ENCODE data around the gene AP3S2. TPM values are rescaled to one million over a fixed set of nuclear protein-coding genes. Genes with fewer than 3 reads are reported as not detected.
A peak's percentile ranks its signal among the peaks of the same experiment; 100 is the strongest.

The AP3S2 gene
- total and polyA plus RNA-seq, 4 experiments from 2014 or later: 34.1 to 37.3 (median 35.4) TPM

DNA sequence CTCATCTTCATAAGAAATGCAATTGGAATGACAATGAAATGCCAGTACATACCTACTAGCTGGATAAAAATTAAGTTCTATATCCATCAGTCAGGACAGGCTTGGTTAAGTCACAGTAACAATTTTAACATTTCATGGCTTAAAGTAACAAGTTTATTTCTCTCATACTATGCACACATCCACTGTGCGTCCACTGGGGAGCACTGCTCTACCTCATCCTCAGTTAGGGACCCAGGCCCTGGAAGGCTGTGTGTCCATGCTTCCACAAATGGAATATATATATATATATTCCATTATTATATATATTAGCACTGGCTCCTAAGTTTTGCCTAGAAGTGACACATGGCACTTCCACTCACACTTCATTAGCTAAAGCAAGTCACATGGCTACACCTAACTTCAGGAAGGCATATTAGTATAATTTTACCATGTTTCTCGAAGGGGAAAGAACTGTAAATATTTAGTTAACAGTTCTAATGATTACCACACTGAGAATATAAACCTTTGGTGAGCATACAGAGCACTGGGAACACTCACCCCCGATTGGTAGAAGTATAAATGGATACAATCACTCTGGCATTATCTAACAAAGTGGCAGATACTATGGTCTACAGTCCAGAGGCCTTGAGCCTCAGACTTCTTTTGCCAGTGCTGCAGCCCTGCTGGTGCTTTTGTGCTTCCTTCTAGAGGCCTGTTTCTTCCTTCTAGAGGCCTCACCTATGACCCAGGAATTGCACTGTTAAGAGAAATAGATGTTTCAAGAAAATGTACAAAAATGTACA is 28.6 kb downstream of the AP3S2 start:
- H3K9me3 ChIP-seq (ENCODE audit: control insufficient read depth in 1 of 2, low read length in 2 of 2): no peaks in the 10 kb centered on the region
- H3K4me3 ChIP-seq (ENCODE audit: low read length in 2 of 2): no peak overlapping the region
- no peaks in the 10 kb centered on the region for H3K4me1 ChIP-seq (ENCODE audit: insufficient read depth, low read length)
- H3K9me3 Mint-ChIP-seq: no peaks in the 10 kb centered on the region
- H3K4me1 Mint-ChIP-seq: peaks cover 0 to 3% (median 1%) of the 10 kb centered on the region in 4 donors
- peaks cover 27 to 30% of the 10 kb centered on the region in 2 donors for H3K36me3 Mint-ChIP-seq
- no peak overlapping the region for H3K4me3 Mint-ChIP-seq
- no peak overlapping the region for H3K27ac Mint-ChIP-seq
- CTCF ChIA-PET (ENCODE audit: partially characterized antibody): interaction anchor here (4.1 kb wide), 1 partner anchor 11 kb away, joined by 48 read pairs; no protein-coding TSS in a partner anchor
- H3K36me3 ChIP-seq (ENCODE audit: insufficient read depth, low read length): peaks cover 27% of the 10 kb centered on the region
- H3K27me3 ChIP-seq (ENCODE audit: insufficient read depth, low read length): no peaks in the 10 kb centered on the region
- no peaks in the 10 kb centered on the region for H3K27me3 Mint-ChIP-seq
- intact Hi-C loops (cut with micrococcal nuclease): no loop called here
- no peak for DNase-seq
- H3K27ac ChIP-seq (ENCODE audit: low read depth, low read length): no peak overlapping the region
- POLR2A ChIA-PET (ENCODE audit: partially characterized antibody): interaction anchor here (0.6 kb wide), 1 partner anchor 42 kb away, joined by 3 read pairs; no protein-coding TSS in a partner anchor

DNA sequence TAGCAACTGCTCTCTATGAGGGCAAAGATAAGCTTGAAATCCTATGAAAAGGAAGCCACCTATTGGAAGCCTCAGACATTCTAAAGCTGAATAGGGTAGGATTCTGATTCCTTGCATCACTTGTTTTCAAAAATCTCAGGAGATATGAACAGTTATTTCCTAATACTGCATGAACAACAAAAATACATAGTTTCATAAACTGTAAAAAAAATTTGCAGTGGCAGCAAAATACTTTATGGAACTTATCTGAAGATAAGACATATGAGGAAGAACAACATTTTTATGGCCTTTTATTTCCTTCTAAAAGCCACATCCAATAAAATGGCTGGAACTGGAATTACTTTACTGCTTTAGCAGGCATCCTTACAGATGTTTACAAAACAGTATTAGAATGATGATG is 29.9 kb downstream of the AP3S2 start:
- POLR2A ChIA-PET (ENCODE audit: partially characterized antibody): interaction anchor here (0.7 kb wide), 1 partner anchor 15 kb away, joined by 4 read pairs; no protein-coding TSS in a partner anchor
- no peak overlapping the region for H3K27ac Mint-ChIP-seq
- no peak overlapping the region for H3K4me3 Mint-ChIP-seq

DNA sequence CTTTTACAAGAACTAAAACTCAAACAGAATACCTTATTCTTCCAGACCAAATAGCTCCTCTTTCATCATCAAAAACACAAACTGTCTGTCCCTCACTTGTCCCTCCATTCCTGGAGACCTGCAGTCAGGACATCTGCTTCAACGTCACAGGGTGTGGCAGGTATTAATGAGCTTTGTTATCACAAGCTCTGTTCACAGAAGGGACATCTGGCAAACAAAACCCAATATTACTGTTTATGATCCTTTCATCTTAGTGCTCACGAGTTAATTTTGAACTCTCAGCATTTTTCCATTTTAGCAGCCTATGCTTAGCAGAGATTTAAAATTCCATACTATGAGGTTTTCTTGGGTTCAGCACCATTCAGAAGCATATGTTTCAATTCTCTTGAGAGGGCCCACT is 32.9 kb downstream of the AP3S2 start:
- Mint-ChIP-seq H3K4me1 (peaks cover 0 to 4% (median under 1%) of the 10 kb centered on the region in 4 donors), H3K4me3 (no peak overlapping the region), H3K36me3 (peaks cover 32 to 52% of the 10 kb centered on the region in 2 donors), H3K9me3 (no peaks in the 10 kb centered on the region), H3K27ac (peak overlapping the region in 1 of 7 donors; percentile 77), H3K27me3 (no peaks in the 10 kb centered on the region)
- Histone ChIP-seq H3K4me1 (ENCODE audit: insufficient read depth, low read length) (no peaks in the 10 kb centered on the region), H3K27ac (ENCODE audit: low read depth, low read length) (no peak overlapping the region), H3K9me3 (ENCODE audit: control insufficient read depth in 1 of 2, low read length in 2 of 2) (no peaks in the 10 kb centered on the region), H3K36me3 (ENCODE audit: insufficient read depth, low read length) (peaks cover 28% of the 10 kb centered on the region), H3K27me3 (ENCODE audit: insufficient read depth, low read length) (no peaks in the 10 kb centered on the region), H3K4me3 (ENCODE audit: low read length in 2 of 2) (no peak overlapping the region)
- ChIA-PET POLR2A (ENCODE audit: partially characterized antibody) (no interaction called here), CTCF (ENCODE audit: partially characterized antibody) (interaction anchor here (1.2 to 1.6 kb wide), 2 partner anchors 14 to 16 kb away, joined by 3 to 16 read pairs; no protein-coding TSS in a partner anchor)
- intact Hi-C loops (cut with micrococcal nuclease): no loop called here
- DNase-seq: no peak

More for the DNA sequence above, 29.9 kb downstream of the AP3S2 start:
- no peak for DNase-seq
- Histone ChIP-seq H3K4me1 (ENCODE audit: insufficient read depth, low read length) (no peaks in the 10 kb centered on the region), H3K9me3 (ENCODE audit: control insufficient read depth in 1 of 2, low read length in 2 of 2) (no peaks in the 10 kb centered on the region), H3K27me3 (ENCODE audit: insufficient read depth, low read length) (no peaks in the 10 kb centered on the region), H3K36me3 (ENCODE audit: insufficient read depth, low read length) (peaks cover 28% of the 10 kb centered on the region), H3K27ac (ENCODE audit: low read depth, low read length) (no peak overlapping the region), H3K4me3 (ENCODE audit: low read length in 2 of 2) (no peak overlapping the region)
- intact Hi-C loops (cut with micrococcal nuclease): no loop called here
- CTCF ChIA-PET (ENCODE audit: partially characterized antibody): interaction anchor here (4.1 kb wide), 1 partner anchor 12 kb away, joined by 48 read pairs; no protein-coding TSS in a partner anchor
- H3K9me3 Mint-ChIP-seq: no peaks in the 10 kb centered on the region
- no peaks in the 10 kb centered on the region for H3K27me3 Mint-ChIP-seq
- peaks cover 24 to 31% of the 10 kb centered on the region in 2 donors for H3K36me3 Mint-ChIP-seq
- H3K4me1 Mint-ChIP-seq: peaks cover 0 to 3% (median under 1%) of the 10 kb centered on the region in 4 donors

DNA sequence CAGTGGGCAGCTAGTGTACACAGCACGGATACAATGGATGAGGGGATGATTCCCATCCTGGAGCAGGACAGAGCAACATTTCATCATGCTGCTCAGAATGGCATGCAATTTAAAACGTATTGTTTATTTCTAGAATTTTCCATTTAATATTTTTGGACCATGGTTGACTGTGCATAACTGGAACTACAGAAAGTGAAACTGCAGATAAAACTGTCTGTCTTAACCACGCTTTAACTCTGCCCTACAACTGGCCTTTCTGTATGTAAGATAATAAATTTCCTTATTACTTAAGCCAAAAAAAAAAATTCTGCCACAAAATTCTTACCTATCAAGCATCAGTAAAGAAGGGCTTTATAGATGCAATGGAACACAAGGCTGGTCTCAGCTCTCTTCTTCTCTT is 33.4 kb downstream of the AP3S2 start:
- Histone ChIP-seq H3K9me3 (ENCODE audit: control insufficient read depth in 1 of 2, low read length in 2 of 2) (no peaks in the 10 kb centered on the region), H3K4me1 (ENCODE audit: insufficient read depth, low read length) (no peaks in the 10 kb centered on the region), H3K4me3 (ENCODE audit: low read length in 2 of 2) (no peak overlapping the region), H3K27ac (ENCODE audit: low read depth, low read length) (no peak overlapping the region), H3K27me3 (ENCODE audit: insufficient read depth, low read length) (no peaks in the 10 kb centered on the region), H3K36me3 (ENCODE audit: insufficient read depth, low read length) (peaks cover 26% of the 10 kb centered on the region)
- Mint-ChIP-seq H3K4me3 (no peak overlapping the region), H3K4me1 (peaks cover 0 to 4% (median 0%) of the 10 kb centered on the region in 4 donors), H3K27ac (no peak overlapping the region), H3K27me3 (no peaks in the 10 kb centered on the region), H3K9me3 (no peaks in the 10 kb centered on the region), H3K36me3 (peaks cover 29 to 49% of the 10 kb centered on the region in 2 donors)
- DNase-seq: no peak
- ChIA-PET POLR2A (ENCODE audit: partially characterized antibody) (no interaction called here), CTCF (ENCODE audit: partially characterized antibody) (interaction anchor here (1.2 to 1.6 kb wide), 2 partner anchors 14 to 17 kb away, joined by 3 to 16 read pairs; no protein-coding TSS in a partner anchor)
- intact Hi-C loops (cut with micrococcal nuclease): no loop called here

DNA sequence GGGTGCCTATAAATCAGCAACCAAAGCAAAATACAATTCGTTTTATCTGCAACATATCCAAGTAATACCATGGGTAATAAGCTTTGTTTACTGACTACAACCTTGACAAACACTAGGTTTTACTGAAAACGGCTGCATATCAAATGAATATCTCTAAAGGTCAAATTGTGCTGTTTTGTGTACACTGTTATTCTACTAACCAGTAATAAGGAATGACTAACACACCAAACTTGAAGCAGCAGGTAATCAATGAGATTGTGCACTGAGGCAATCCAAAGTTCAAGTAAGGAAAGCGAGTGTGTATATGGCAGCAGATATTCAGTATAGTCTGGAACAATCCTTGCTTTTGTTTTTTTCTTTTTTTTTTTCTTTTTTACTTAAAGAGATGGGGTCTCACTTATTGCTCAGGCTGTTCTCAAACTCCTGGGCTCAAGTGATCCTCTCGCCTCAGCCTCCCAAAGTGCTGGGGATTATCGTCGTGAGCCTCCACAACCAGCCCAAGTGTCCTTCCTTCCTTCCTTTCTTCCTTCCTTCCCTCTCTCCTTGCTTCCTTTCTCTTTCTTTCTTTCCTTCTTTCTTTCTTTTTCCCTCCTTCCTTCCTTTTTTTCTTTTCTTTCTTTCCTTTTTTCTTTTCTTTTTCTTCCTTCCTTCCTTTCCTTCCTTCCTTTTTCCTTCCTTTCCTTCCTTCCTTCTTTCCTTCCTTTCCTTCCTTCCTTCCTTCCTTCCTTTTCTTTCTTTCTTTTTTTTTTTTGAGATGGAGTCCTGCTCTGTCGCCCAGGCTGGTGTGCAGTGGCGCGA is 34.9 kb downstream of the AP3S2 start:
- Mint-ChIP-seq H3K27ac (peak overlapping the region in 1 of 7 donors; percentile 1), H3K4me3 (no peak overlapping the region), H3K4me1 (peaks cover 0 to 4% (median 0%) of the 10 kb centered on the region in 4 donors), H3K9me3 (no peaks in the 10 kb centered on the region), H3K36me3 (peaks cover 22 to 37% of the 10 kb centered on the region in 2 donors), H3K27me3 (no peaks in the 10 kb centered on the region)
- POLR2A ChIA-PET (ENCODE audit: partially characterized antibody): no interaction called here
- Histone ChIP-seq H3K27me3 (ENCODE audit: insufficient read depth, low read length) (no peaks in the 10 kb centered on the region), H3K4me1 (ENCODE audit: insufficient read depth, low read length) (no peaks in the 10 kb centered on the region), H3K27ac (ENCODE audit: low read depth, low read length) (no peak overlapping the region), H3K9me3 (ENCODE audit: control insufficient read depth in 1 of 2, low read length in 2 of 2) (no peaks in the 10 kb centered on the region), H3K36me3 (ENCODE audit: insufficient read depth, low read length) (peaks cover 23% of the 10 kb centered on the region), H3K4me3 (ENCODE audit: low read length in 2 of 2) (no peak overlapping the region)
- CTCF ChIA-PET (ENCODE audit: partially characterized antibody): no interaction called here
- intact Hi-C loops (cut with micrococcal nuclease): no loop called here
- DNase-seq: no peak

DNA sequence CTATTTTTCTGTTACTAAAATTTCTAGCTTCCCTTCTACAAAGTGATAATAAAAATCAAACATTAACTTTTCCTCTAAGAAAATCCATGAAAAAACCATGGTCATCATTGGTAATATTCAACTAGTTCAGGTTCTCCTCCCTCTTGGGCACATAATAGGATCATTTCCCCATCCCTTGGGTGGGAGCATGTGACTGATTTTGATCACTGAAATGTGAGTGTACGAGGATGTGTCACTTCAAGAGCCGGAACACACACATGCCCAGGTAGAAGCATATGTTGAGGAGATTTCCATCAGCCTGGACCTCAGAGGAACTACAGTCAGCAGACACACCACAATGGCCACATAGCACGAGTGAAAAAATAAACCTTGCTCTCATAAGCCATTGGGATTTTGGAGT is 36.1 kb downstream of the AP3S2 start:
- Mint-ChIP-seq H3K36me3 (peaks cover 30 to 37% of the 10 kb centered on the region in 2 donors), H3K4me3 (no peak overlapping the region), H3K4me1 (peaks cover 0 to 4% (median 0%) of the 10 kb centered on the region in 4 donors), H3K27me3 (no peaks in the 10 kb centered on the region), H3K27ac (peak overlapping the region in 1 of 7 donors; percentile 27), H3K9me3 (no peaks in the 10 kb centered on the region)
- Histone ChIP-seq H3K9me3 (ENCODE audit: control insufficient read depth in 1 of 2, low read length in 2 of 2) (no peaks in the 10 kb centered on the region), H3K4me3 (ENCODE audit: low read length in 2 of 2) (no peak overlapping the region), H3K4me1 (ENCODE audit: insufficient read depth, low read length) (no peaks in the 10 kb centered on the region), H3K27me3 (ENCODE audit: insufficient read depth, low read length) (no peaks in the 10 kb centered on the region), H3K27ac (ENCODE audit: low read depth, low read length) (no peak overlapping the region), H3K36me3 (ENCODE audit: insufficient read depth, low read length) (peaks cover 23% of the 10 kb centered on the region)
- intact Hi-C loops (cut with micrococcal nuclease): no loop called here
- ChIA-PET POLR2A (ENCODE audit: partially characterized antibody) (no interaction called here), CTCF (ENCODE audit: partially characterized antibody) (interaction anchor here (1.1 kb wide), 1 partner anchor 17 kb away, joined by 3 read pairs; no protein-coding TSS in a partner anchor)
- no peak for DNase-seq

DNA sequence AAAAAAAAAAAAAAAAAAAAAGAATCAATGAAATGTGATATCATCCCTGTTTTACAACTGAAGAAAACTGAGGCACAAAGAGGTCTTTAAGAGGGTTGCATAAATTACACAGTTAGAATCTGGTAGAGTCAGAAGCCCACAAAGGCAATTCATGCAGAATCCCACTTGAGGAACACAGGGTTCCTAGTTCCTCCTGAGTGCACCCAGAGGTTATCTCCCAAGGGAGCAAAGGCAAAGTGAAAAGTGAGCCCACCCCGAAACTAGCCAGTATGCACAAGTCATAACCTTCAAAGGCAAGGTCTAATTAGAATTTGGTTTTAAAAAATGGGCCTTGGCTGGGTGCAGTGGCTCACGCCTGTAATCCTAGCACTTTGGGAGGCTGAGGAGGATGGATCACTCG is 37.8 kb downstream of the AP3S2 start:
- Mint-ChIP-seq H3K36me3 (peaks cover 42 to 50% of the 10 kb centered on the region in 2 donors), H3K4me1 (peaks cover 0 to 3% (median 0%) of the 10 kb centered on the region in 4 donors), H3K27me3 (no peaks in the 10 kb centered on the region), H3K4me3 (no peak overlapping the region), H3K9me3 (no peaks in the 10 kb centered on the region), H3K27ac (no peak overlapping the region)
- H3K4me3 ChIP-seq (ENCODE audit: low read length in 2 of 2): no peak overlapping the region
- no peak for DNase-seq
- no peaks in the 10 kb centered on the region for H3K27me3 ChIP-seq (ENCODE audit: insufficient read depth, low read length)
- ChIA-PET POLR2A (ENCODE audit: partially characterized antibody) (no interaction called here), CTCF (ENCODE audit: partially characterized antibody) (no interaction called here)
- intact Hi-C loops (cut with micrococcal nuclease): no loop called here
- H3K36me3 ChIP-seq (ENCODE audit: insufficient read depth, low read length): peaks cover 19% of the 10 kb centered on the region
- no peak overlapping the region for H3K27ac ChIP-seq (ENCODE audit: low read depth, low read length)
- H3K4me1 ChIP-seq (ENCODE audit: insufficient read depth, low read length): no peaks in the 10 kb centered on the region
- H3K9me3 ChIP-seq (ENCODE audit: control insufficient read depth in 1 of 2, low read length in 2 of 2): no peaks in the 10 kb centered on the region

Data from CD4-positive, alpha-beta memory T cell (primary cell).